ENCODE data around the gene ANXA2R. TPM values are rescaled to one million over a fixed set of nuclear protein-coding genes. Genes with fewer than 3 reads are reported as not detected.
A peak's percentile ranks its signal among the peaks of the same experiment; 100 is the strongest.

ANXA2R gene
- total and polyA plus RNA-seq, 2 of the 13 experiments (the other 11 are each of a cell fraction or from before 2014, with no cell fraction given) = 0.95 to 1.3 TPM

DNA sequence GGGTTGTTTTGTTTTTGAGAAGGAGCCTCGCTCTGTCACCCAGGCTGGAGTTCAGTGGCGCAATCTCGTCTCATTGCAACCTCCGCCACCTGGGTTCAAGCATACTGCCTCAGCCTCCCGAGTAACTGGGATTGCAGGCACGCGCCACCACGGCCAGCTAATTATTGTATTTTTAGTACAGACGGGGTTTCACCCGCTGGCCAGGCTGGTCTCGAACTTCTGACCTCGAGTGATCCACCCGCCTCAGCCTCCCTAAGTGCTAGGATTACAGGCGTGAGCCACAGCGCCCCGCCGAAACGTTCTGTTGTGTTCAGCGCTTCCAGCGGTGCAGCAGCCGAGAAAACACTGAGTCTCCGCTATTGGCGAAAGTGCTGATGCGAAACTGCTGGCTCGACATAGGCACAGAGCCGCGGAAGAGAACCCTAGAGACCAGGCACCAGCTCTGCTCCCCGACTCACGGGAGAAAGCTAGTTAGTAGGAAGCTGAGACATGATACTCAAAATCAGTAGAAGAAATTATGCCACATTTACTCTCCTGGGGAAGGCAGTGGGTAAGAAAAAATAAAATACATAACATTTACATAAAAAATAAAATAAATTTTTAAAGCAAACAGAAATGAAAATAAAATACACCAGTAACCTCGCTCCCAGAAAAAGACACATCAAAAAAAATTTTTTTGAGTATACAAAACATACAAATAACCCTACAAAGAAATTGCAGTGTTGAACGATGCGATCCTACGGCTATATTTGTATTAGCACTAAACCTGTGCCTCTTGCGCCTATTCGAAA lies 31.6 kb downstream of the ANXA2R start (continued):
- TF ChIP-seq HNF1A (IDR thresholded peaks at IDR 0.05; ENCODE audit: low read depth) (no peak), HNF1A (CRISPR knock-in tag; IDR thresholded peaks at IDR 0.05; ENCODE audit: borderline replicate concordance) (peak; percentile 52; the same call in 1 of the 2 replicates), TCF7L2 (IDR thresholded peaks at IDR 0.05; ENCODE audit: low read depth, low read length) (no peak), PCBP1 (IDR thresholded peaks at IDR 0.05; ENCODE audit: borderline replicate concordance, low read depth, low read length) (no peak), ZNF678 (CRISPR knock-in tag; IDR thresholded peaks at IDR 0.05) (no peak), ELF4 (CRISPR knock-in tag; IDR thresholded peaks at IDR 0.05; ENCODE audit: borderline replicate concordance) (0 out of 2 replicates have a peak, but pooled peaks have one; percentile 5), MIER3 (CRISPR knock-in tag; IDR thresholded peaks at IDR 0.05; ENCODE audit: borderline replicate concordance) (peak; percentile 47; the same call in 1 of the 2 replicates), ZNF331 (CRISPR knock-in tag; IDR thresholded peaks at IDR 0.05) (peak; percentile 91), HDAC2 (CRISPR knock-in tag; IDR thresholded peaks at IDR 0.05) (peak; percentile 75; the same call in 1 of the 2 replicates), ZNF572 (CRISPR knock-in tag; IDR thresholded peaks at IDR 0.05) (no peak), CBX2 (IDR thresholded peaks at IDR 0.05; ENCODE audit: low read depth, low read length) (no peak), CBX2 (CRISPR knock-in tag; IDR thresholded peaks at IDR 0.05; ENCODE audit: low read depth) (no peak), RFX5 (IDR thresholded peaks at IDR 0.05; ENCODE audit: low read depth, low read length) (no peak), FOSL2 (CRISPR knock-in tag; IDR thresholded peaks at IDR 0.05) (peak; percentile 63), JUND (CRISPR knock-in tag; IDR thresholded peaks at IDR 0.05) (0 out of 2 replicates have a peak, but pooled peaks have one; percentile 31), MBNL3 (CRISPR knock-in tag; conservative IDR thresholded peaks at IDR 0.05) (no peak)
- TF ChIP-seq, protein P1, sequence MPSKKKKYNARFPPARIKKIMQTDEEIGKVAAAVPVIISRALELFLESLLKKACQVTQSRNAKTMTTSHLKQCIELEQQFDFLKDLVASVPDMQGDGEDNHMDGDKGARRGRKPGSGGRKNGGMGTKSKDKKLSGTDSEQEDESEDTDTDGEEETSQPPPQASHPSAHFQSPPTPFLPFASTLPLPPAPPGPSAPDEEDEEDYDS (CRISPR knock-in tag; IDR thresholded peaks at IDR 0.05) = peak; percentile 41; the same call in 1 of the 2 replicates
- TF ChIP-seq, protein P2, sequence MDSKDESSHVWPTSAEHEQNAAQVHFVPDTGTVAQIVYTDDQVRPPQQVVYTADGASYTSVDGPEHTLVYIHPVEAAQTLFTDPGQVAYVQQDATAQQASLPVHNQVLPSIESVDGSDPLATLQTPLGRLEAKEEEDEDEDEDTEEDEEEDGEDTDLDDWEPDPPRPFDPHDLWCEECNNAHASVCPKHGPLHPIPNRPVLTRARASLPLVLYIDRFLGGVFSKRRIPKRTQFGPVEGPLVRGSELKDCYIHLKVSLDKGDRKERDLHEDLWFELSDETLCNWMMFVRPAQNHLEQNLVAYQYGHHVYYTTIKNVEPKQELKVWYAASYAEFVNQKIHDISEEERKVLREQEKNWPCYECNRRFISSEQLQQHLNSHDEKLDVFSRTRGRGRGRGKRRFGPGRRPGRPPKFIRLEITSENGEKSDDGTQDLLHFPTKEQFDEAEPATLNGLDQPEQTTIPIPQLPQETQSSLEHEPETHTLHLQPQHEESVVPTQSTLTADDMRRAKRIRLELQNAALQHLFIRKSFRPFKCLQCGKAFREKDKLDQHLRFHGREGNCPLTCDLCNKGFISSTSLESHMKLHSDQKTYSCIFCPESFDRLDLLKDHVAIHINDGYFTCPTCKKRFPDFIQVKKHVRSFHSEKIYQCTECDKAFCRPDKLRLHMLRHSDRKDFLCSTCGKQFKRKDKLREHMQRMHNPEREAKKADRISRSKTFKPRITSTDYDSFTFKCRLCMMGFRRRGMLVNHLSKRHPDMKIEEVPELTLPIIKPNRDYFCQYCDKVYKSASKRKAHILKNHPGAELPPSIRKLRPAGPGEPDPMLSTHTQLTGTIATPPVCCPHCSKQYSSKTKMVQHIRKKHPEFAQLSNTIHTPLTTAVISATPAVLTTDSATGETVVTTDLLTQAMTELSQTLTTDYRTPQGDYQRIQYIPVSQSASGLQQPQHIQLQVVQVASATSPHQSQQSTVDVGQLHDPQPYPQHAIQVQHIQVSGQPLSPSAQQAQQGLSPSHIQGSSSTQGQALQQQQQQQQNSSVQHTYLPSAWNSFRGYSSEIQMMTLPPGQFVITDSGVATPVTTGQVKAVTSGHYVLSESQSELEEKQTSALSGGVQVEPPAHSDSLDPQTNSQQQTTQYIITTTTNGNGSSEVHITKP (CRISPR knock-in tag; IDR thresholded peaks at IDR 0.05; ENCODE audit: low read depth) = no peak
- TF ChIP-seq, protein P3, sequence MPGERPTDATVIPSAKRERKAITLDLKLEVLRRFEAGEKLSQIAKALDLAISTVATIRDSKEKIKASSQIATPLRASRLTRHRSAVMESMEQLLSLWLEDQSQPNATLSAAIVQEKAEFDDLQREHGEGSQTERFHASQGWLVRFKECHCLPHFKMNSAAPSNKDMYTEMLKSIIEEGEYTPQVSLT (CRISPR knock-in tag; IDR thresholded peaks at IDR 0.05; ENCODE audit: borderline replicate concordance, low read depth) = no peak
